ENCODE measurements around the gene ALOXE3. TPM values are rescaled to one million over a fixed set of nuclear protein-coding genes. Genes with fewer than 3 reads are reported as not detected.

Gene ALOXE3
- total and polyA plus RNA-seq, 2 of the 8 experiments (the other 6 are each of a cell fraction or from before 2014, with no cell fraction given), result 0.26 TPM; not detected in 1

DNA sequence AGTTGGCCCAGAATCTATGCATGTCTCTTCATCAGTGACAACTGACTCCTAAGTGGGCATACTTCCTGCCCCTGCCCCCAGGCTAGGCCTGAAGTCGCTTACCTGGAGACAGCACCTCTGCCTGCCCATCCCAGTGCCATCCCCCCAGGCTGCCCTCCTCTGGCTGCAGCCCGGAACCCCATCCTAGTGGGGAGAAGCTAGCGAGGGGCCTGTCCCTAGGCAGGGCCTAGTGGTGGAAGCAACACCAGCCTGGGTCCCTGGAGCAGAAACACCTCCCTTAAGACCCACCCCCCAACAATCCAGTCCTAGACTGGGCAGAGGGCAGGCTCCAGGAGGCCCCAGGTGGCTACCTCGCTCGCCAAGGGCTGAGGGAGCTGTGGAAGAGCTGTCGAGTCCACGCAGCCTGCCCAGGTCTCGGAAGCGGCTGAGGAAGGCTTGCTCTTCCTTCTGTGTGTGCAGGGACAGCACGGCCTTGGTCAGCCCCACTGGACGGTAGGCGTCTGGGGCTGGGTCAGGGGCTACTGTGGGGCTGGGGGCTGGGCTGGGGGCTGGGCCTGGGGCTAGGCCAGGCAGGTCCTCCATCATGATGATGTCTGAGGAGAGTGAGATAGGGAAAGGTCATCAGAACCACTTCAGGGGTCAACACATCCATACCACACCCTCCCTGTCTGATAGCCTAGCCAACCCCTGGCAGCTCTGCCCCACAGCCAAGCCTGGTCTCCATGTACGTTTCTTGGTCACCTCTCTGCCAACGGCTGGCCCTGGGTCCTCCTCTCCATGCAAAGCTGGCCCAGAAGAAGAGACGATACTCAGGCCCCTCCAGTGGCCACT, 26.3 kb upstream of the ALOXE3 start:
- POLR2A ChIA-PET (ENCODE audit: partially characterized antibody), result interaction anchor here (2.6 to 5.1 kb wide), 3 partner anchors 11 to 28 kb away, joined by 9 to 21 read pairs (median 11); no protein-coding TSS in a partner anchor
- TF ChIP-seq SAP30 (IDR thresholded peaks at IDR 0.05; ENCODE audit: insufficient read depth, insufficient replicate concordance, low read length), result no peak
- TF ChIP-seq, protein P1, sequence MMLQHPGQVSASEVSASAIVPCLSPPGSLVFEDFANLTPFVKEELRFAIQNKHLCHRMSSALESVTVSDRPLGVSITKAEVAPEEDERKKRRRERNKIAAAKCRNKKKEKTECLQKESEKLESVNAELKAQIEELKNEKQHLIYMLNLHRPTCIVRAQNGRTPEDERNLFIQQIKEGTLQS (IDR thresholded peaks at IDR 0.05; ENCODE audit: insufficient read depth, low read depth, low read length), result no peak
- TF ChIP-seq, protein P2, sequence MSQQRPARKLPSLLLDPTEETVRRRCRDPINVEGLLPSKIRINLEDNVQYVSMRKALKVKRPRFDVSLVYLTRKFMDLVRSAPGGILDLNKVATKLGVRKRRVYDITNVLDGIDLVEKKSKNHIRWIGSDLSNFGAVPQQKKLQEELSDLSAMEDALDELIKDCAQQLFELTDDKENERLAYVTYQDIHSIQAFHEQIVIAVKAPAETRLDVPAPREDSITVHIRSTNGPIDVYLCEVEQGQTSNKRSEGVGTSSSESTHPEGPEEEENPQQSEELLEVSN (IDR thresholded peaks at IDR 0.05), result no peak
- TF ChIP-seq NANOG (IDR thresholded peaks at IDR 0.05; ENCODE audit: insufficient read depth, low read depth, low read length, poor library complexity, severe bottlenecking), result no peak
- no peak for TF ChIP-seq JUN (IDR thresholded peaks at IDR 0.05; ENCODE audit: low read depth, low read length)
- TF ChIP-seq BRCA1 (IDR thresholded peaks at IDR 0.05; ENCODE audit: low read depth, low read length), result no peak
- no peak for TF ChIP-seq CBX5 (IDR thresholded peaks at IDR 0.05; ENCODE audit: low read depth, low read length)
- no peak for TF ChIP-seq SIX5 (IDR thresholded peaks at IDR 0.05; ENCODE audit: low read depth, low read length)
- no peak for TF ChIP-seq POLR2AphosphoS5 (IDR thresholded peaks at IDR 0.05; ENCODE audit: low read depth, low read length)
- no peak for TF ChIP-seq SRF (IDR thresholded peaks at IDR 0.05; ENCODE audit: low read depth, low read length)
- no peak for TF ChIP-seq SP2 (IDR thresholded peaks at IDR 0.05; ENCODE audit: low read length)

More for the DNA sequence above, 26.3 kb upstream of the ALOXE3 start:
- peaks cover 2 to 20% of the 10 kb centered on the region in 2 experiments for H4K20me1 ChIP-seq (replicated peaks in 1 of 2; ENCODE audit: control insufficient read depth in 1 of 2, insufficient read depth in 2 of 2, low read length in 2 of 2)
- no peak overlapping the region for H4K5ac ChIP-seq (ENCODE audit: insufficient read length, low read depth, low read length)
- H3K4me1 ChIP-seq (replicated peaks in 1 of 4; ENCODE audit: control insufficient read depth in 3 of 4, insufficient read depth in 4 of 4, low read length in 3 of 4), result 0 out of 7 replicates have a peak, but pooled peaks cover 0 to under 1% (median under 1%) of the 10 kb centered on the region in 4 experiments
- peaks cover 12 to 54% (median 41%) of the 10 kb centered on the region in 4 experiments for H3K36me3 ChIP-seq (ENCODE audit: control insufficient read depth in 2 of 4, insufficient read depth in 4 of 4, low read length in 3 of 4)
- H3K9ac ChIP-seq (replicated peaks in 1 of 4; ENCODE audit: extremely low read depth in 1 of 4, low read depth in 3 of 4, low read length in 3 of 4), result no peak overlapping the region
- H4K91ac ChIP-seq (replicated peaks; ENCODE audit: insufficient read length, low read length), result no peak overlapping the region
- no peak overlapping the region for H2AFZ ChIP-seq (ENCODE audit: low read length)
- no peak overlapping the region for H2BK5ac ChIP-seq (ENCODE audit: low read depth, low read length)
- H2BK15ac ChIP-seq (ENCODE audit: low read length), result no peak overlapping the region
- no peak overlapping the region for H2BK12ac ChIP-seq (ENCODE audit: low read depth, low read length)
- no peak overlapping the region for H2BK120ac ChIP-seq (replicated peaks; ENCODE audit: low read depth, low read length)
- H2AK5ac ChIP-seq (ENCODE audit: low read depth, low read length), result no peak overlapping the region
- no peaks in the 10 kb centered on the region for H3K9me3 ChIP-seq (ENCODE audit: insufficient read depth in 2 of 2, low read depth in 1 of 2, low read length in 1 of 2)
- no peak overlapping the region for H2BK20ac ChIP-seq (ENCODE audit: low read length)
- H3K23me2 ChIP-seq (ENCODE audit: low read depth, low read length), result no peaks in the 10 kb centered on the region
- no peak overlapping the region for H3K4me3 ChIP-seq (ENCODE audit: extremely low read depth in 1 of 4, insufficient read depth in 2 of 4, low read depth in 3 of 4, low read length in 4 of 4)
- no peak overlapping the region for H3K14ac ChIP-seq (ENCODE audit: insufficient read length)
- 91% methylated on average over 15 of the region's 15 CpGs; no CpG with 5 or more reads in 1 of the 2 experiments for WGBS, 2 experiments (ENCODE audit: extremely low coverage in 1 of 2, insufficient coverage in 1 of 2, insufficient read length in 1 of 2, insufficient replicate concordance in 2 of 2, low coverage in 1 of 2, low lambda C conversion rate in 2 of 2, missing lambda C conversion rate in 1 of 2)
- no peak for FAIRE-seq
- no peak overlapping the region for H3K27ac ChIP-seq (ENCODE audit: low read depth, low read length)
- no peaks in the 10 kb centered on the region for H3K79me1 ChIP-seq (ENCODE audit: low read depth, low read length)
- H3K56ac ChIP-seq (replicated peaks; ENCODE audit: insufficient read length, low read depth, low read length), result no peak overlapping the region
- H3K27me3 ChIP-seq (replicated peaks in 1 of 4; ENCODE audit: control insufficient read depth in 3 of 4, extremely low read depth in 1 of 4, insufficient read depth in 3 of 4, low read length in 3 of 4), result no peaks in the 10 kb centered on the region
- no peak overlapping the region for H3K4me2 ChIP-seq (ENCODE audit: insufficient read depth in 1 of 2, low read depth in 2 of 2, low read length in 2 of 2)
- CTCF ChIA-PET (ENCODE audit: partially characterized antibody), result interaction anchor here (0.6 to 14.1 kb wide), 5 partner anchors 13 to 366 kb away, joined by 3 to 133 read pairs (median 3); partner anchors contain the start of gene VAMP2
- no peaks in the 10 kb centered on the region for H3K79me2 ChIP-seq (ENCODE audit: control insufficient read depth in 1 of 2, insufficient read depth in 2 of 2, low read length in 2 of 2)
- no peak overlapping the region for H3K4ac ChIP-seq (replicated peaks; ENCODE audit: insufficient read length, low read depth, low read length)
- H4K8ac ChIP-seq (ENCODE audit: extremely low read depth, insufficient read depth, low read length), result peak overlapping the region; percentile 25; the same call in 1 of the 2 replicates
- no peak for DNase-seq (ENCODE audit: low read depth in 1 of 2, low spot score in 2 of 2)
- H3K23ac ChIP-seq (ENCODE audit: insufficient read length), result no peak overlapping the region
- no peak overlapping the region for H3K18ac ChIP-seq (ENCODE audit: extremely low read depth, low read length)

All from H1 (cell line).